Omental fat pad (tissue), 4 donors: ENCODE measurements around the gene TOM1. TPM values are rescaled to one million over a fixed set of nuclear protein-coding genes. Genes with fewer than 3 reads are reported as not detected.

Experiments used
- ATAC-seq: fragments of 150-250 bp; one replicate; pipeline ENCODE4 v1.9.1; 2016; ENCODE audit warnings: mild to moderate bottlenecking, moderate library complexity; ENCODE audit not compliant: low FRiP score
- DNase-seq: peaks from one replicate; pipeline ENCODE4 v3.0.0-alpha.2; 2019; ENCODE audit warnings: low spot score
- CTCF ChIP-seq, 3 donors: fragments of 450-650 bp; IDR thresholded peaks; one replicate each; pipeline ENCODE4 v1.5.1; 2016 to 2017; ENCODE audit warnings: antibody characterized with exemption in 3 of 3, mild to moderate bottlenecking in 3 of 3, moderate library complexity in 2 of 3
- total RNA-seq, 4 donors: library from RNA; depleted of rRNA; stranded (reverse); fragments of >200 nt; gene quantifications; one replicate each; pipeline ENCODE4 v1.1.0, GENCODE V29; 2016

TOM1 gene
- total RNA-seq, 4 donors from 2014 or later = 65.6 to 109 (median 93.2) TPM

GRCh38 chr22:35369996-35370395 is 70.3 kb downstream of the TOM1 start:
- ATAC-seq (no peak), DNase-seq (no peak)
- no peak for TF ChIP-seq CTCF (IDR thresholded peaks at IDR 0.05)

DNA sequence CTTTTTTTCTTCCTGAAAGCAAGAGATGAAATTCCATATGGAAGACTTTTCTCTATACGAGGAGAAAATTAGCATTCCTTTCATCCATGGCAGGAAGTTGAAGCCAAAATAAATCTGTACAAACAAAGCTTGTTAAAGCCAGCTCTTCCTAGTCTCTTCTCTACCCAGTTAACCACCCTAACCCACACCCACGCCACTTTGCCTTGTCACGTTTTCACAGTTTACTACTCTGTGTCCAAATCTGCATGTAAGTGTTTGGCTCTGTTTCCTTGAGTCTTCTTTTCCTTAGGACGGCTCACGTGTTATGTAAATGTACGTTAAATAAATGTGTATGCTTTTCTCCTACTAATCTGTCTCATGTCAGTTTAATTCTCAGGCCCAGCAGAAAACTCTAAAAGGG is 74.1 kb downstream of the TOM1 start:
- ATAC-seq (no peak), DNase-seq (no peak)
- TF ChIP-seq CTCF (IDR thresholded peaks at IDR 0.05) = no peak

DNA sequence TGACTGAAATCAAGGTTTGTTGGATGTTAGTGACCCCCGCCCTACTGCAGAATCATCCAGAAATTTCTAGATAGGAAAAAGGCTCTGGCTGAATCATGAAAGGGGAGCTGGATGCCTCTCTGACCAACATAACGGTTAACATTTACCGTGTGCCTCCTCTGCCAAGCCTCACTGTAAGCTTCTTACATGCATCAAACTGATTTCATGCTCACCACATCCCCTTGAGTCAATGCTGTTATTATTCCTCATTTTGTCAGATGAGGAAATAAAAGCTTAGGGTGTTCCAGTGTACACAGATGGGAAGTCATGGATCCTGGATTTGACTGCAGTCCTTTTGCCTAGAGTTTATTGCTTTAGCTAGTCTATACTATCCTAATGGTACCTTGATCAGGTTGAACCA is 75.3 kb downstream of the TOM1 start:
- no peak for TF ChIP-seq CTCF (IDR thresholded peaks at IDR 0.05)

GRCh38 chr22:35375526-35375925 is 75.8 kb downstream of the TOM1 start:
- no peak for TF ChIP-seq CTCF (IDR thresholded peaks at IDR 0.05)
- ATAC-seq = no peak
- no peak for DNase-seq

More for the DNA sequence above, 75.3 kb downstream of the TOM1 start:
- DNase-seq = no peak
- no peak for ATAC-seq

DNA sequence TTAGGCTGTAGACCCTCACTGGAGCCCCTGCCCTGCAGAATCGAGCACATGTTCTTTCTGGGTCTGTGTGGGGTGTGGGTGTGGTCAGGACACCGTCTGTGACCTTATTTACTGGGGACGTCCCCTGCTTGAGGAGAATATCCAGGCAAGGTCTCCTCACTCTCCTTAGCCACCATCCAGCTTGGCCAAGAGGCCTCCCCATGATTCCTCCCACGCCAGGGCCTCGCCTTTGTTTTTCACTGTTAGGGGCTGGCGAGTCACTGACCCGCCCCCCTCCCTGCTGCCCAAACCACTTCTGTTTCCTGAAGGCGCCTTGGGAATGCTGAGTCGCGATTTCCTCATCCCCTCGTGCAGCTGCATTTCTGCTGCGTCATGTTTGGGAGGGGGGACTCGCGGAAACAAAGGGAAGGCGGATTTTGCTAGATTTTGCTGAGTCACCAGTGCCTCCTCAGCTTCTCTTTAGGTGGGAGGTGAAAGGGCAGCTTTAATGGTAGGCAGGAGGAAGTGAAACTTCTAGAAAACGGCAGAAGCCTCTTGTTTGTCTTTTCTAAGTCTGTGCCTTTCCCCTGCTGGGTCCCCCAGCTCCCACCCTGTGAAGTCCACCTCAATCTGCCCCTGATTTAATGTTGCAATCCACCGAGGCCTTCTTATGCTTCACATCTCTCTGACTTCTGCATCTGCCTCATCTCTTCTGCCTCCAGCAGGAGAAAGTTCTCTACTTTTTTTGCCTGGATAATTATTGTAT is 77.2 kb downstream of the TOM1 start:
- peak; percentile 88 for DNase-seq
- ATAC-seq = peak; percentile 76
- no peak for TF ChIP-seq CTCF (IDR thresholded peaks at IDR 0.05)

DNA sequence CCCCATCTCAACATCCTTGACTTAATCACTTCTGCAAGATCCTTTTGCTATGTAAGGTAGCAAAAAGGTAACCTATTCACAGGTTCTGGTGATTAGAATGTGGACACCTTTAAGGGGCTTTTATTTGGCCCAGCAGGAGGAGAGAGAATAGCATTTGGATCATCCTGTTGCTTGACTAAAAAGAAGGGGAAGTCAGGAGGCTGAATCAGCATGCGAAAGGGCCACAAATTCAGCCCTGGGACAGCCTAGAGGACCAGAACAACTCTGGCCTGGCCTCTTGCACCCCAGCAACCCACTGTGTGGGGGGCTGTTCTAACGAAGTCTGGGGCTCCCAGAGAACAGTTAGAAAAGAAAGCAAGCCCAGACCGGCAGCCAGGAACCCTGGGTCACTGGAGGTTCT is 78.0 kb downstream of the TOM1 start:
- ATAC-seq (no peak), DNase-seq (no peak)
- no peak for TF ChIP-seq CTCF (IDR thresholded peaks at IDR 0.05)

GRCh38 chr22:35378621-35379020 is 78.9 kb downstream of the TOM1 start:
- TF ChIP-seq CTCF (IDR thresholded peaks at IDR 0.05) = no peak
- no peak for DNase-seq
- ATAC-seq = no peak
